NCI-H226 (cell line): ENCODE data around the gene SLC23A2.
"Not testable (repeated sequence)": the region's sequence is repeated elsewhere in the genome, so short reads cannot be mapped to it uniquely, and the experiment has no call there.

Experiments
- DNase-seq: peaks from one replicate; pipeline ENCODE4 v3.0.0-alpha.2; 2015

The SLC23A2 gene

GRCh38 chr20:5005326-5005725 lies 4.0 kb upstream of the SLC23A2 start:
- DNase-seq = no peak

GRCh38 chr20:5004825-5005224 lies 3.5 kb upstream of the SLC23A2 start:
- not testable (repeated sequence) for DNase-seq

GRCh38 chr20:5003626-5004025 lies 2.3 kb upstream of the SLC23A2 start:
- DNase-seq = no peak

GRCh38 chr20:5002077-5002413 lies 735 bp upstream of the SLC23A2 start:
- DNase-seq = no peak

- no peak for DNase-seq
Observed at GRCh38 chr20:5000263-5001173, 792 bp downstream of the SLC23A2 start.

- no peak for DNase-seq
Observed at GRCh38 chr20:4999788-5000187, 1.5 kb downstream of the SLC23A2 start.

GRCh38 chr20:4998160-4998651 lies 3.1 kb downstream of the SLC23A2 start:
- no peak for DNase-seq

GRCh38 chr20:4997222-4997621 lies 4.1 kb downstream of the SLC23A2 start:
- peak; percentile 28 for DNase-seq

GRCh38 chr20:4989570-4989969 lies 11.7 kb downstream of the SLC23A2 start:
- no peak for DNase-seq

GRCh38 chr20:4987130-4987529 lies 14.2 kb downstream of the SLC23A2 start:
- DNase-seq = no peak

- no peak for DNase-seq
Observed at GRCh38 chr20:4985658-4986057, 15.7 kb downstream of the SLC23A2 start.

- DNase-seq = no peak
Observed at GRCh38 chr20:4982281-4982680, 19.0 kb downstream of the SLC23A2 start.

GRCh38 chr20:4979841-4980410 lies 21.4 kb downstream of the SLC23A2 start:
- no peak for DNase-seq

GRCh38 chr20:4978050-4978918 lies 23.0 kb downstream of the SLC23A2 start:
- no peak for DNase-seq

- DNase-seq = not testable (repeated sequence)
Observed at GRCh38 chr20:4976014-4976413, 25.3 kb downstream of the SLC23A2 start.

- peak; percentile 33 for DNase-seq
Observed at GRCh38 chr20:4973330-4974097, 27.8 kb downstream of the SLC23A2 start.

GRCh38 chr20:4972506-4973251 lies 28.6 kb downstream of the SLC23A2 start:
- no peak for DNase-seq

- DNase-seq = no peak
Observed at GRCh38 chr20:4971064-4971463, 30.2 kb downstream of the SLC23A2 start.

- no peak for DNase-seq
Observed at GRCh38 chr20:4967752-4968477, 33.4 kb downstream of the SLC23A2 start.

- no peak for DNase-seq
Observed at GRCh38 chr20:4966826-4967751, 34.2 kb downstream of the SLC23A2 start.
